Smooth muscle cell (in vitro differentiated cells): ENCODE results near the gene ENPEP. TPM values are rescaled to one million over a fixed set of nuclear protein-coding genes. Genes with fewer than 3 reads are reported as not detected.
"Not testable (repeated sequence)": the region's sequence is repeated elsewhere in the genome, so short reads cannot be mapped to it uniquely, and the experiment has no call there.

Experiments used
- DNase-seq: peaks from one replicate; lab custom pipeline; 2025; ENCODE audit not compliant: unreplicated experiment; lab: John Stamatoyannopoulos, UW
- H2AFZ ChIP-seq: fragments of 200-600 bp; sonication (generic); 2 replicates; pipeline ENCODE4 v1.6.0; 2016; ENCODE audit warnings: antibody characterized with exemption, low read depth, mild to moderate bottlenecking
- H3F3A ChIP-seq: fragments of 200-600 bp; sonication (generic); 2 replicates; pipeline ENCODE4 v1.6.0; 2017; ENCODE audit warnings: antibody characterized with exemption, low read depth
- H3K27ac ChIP-seq: fragments of 200-600 bp; sonication (generic); 2 replicates; pipeline ENCODE4 v1.5.1; 2016; ENCODE audit warnings: low read depth, mild to moderate bottlenecking
- H3K27me3 ChIP-seq: fragments of 200-600 bp; sonication (generic); 2 replicates; pipeline ENCODE4 v1.6.1; 2016; ENCODE audit warnings: low read depth, mild to moderate bottlenecking
- H3K36me3 ChIP-seq: fragments of 200-600 bp; sonication (generic); 2 replicates; pipeline ENCODE4 v1.5.1; 2016; ENCODE audit warnings: low read depth
- H3K4me1 ChIP-seq: fragments of 200-600 bp; sonication (generic); 2 replicates; pipeline ENCODE4 v1.5.1; 2016; ENCODE audit warnings: low read depth
- H3K4me2 ChIP-seq: fragments of 200-600 bp; sonication (generic); 2 replicates; pipeline ENCODE4 v1.6.0; 2016; ENCODE audit warnings: mild to moderate bottlenecking
- H3K4me3 ChIP-seq: fragments of 200-600 bp; sonication (generic); 2 replicates; pipeline ENCODE4 v1.5.1; 2016; ENCODE audit warnings: mild to moderate bottlenecking
- H3K79me2 ChIP-seq: fragments of 200-600 bp; sonication (generic); 2 replicates; pipeline ENCODE4 v1.6.0; 2016; ENCODE audit warnings: low read depth, mild to moderate bottlenecking
- H3K9ac ChIP-seq: fragments of 200-600 bp; sonication (generic); 2 replicates; pipeline ENCODE4 v1.6.0; 2016; ENCODE audit warnings: low read depth
- H3K9me3 ChIP-seq: fragments of 200-600 bp; sonication (generic); replicated peaks from 2 replicates; pipeline ENCODE4 v1.5.1; 2016; ENCODE audit warnings: low read depth
- H4K20me1 ChIP-seq: fragments of 200-600 bp; sonication (generic); 2 replicates; pipeline ENCODE4 v1.6.0; 2016; ENCODE audit warnings: low read depth
- WGBS: methylation state at CpG from one replicate; pipeline ENCODE4 v1.1.7; 2016; ENCODE audit warnings: low lambda C conversion rate; 5-methylcytosine and 5-hydroxymethylcytosine counted together
- polyA plus RNA-seq: library from polyadenylated mRNA; unstranded; fragments of >200 nt; fragmentation: Nextera tagmentation; extraction: Ambion mirVana; gene quantifications from 2 replicates; pipeline ENCODE4 v1.2.1, GENCODE V29; 2016
- total RNA-seq: library from RNA; depleted of rRNA; stranded (reverse); fragments of >200 nt; gene quantifications from 2 replicates; pipeline ENCODE4 v1.2.3, GENCODE V29; 2014
- TF ChIP-seq, protein P1 (sequence below): fragments of 200-600 bp; sonication (generic); IDR thresholded peaks from 2 replicates; pipeline ENCODE4 v1.5.1; 2017; ENCODE audit warnings: borderline replicate concordance, mild to moderate bottlenecking, antibody characterized with exemption; ENCODE audit not compliant: insufficient read depth, poor library complexity, severe bottlenecking

Gene ENPEP
- total and polyA plus RNA-seq, 2 experiments from 2014 or later, result 3.8 to 6.5 TPM

DNA sequence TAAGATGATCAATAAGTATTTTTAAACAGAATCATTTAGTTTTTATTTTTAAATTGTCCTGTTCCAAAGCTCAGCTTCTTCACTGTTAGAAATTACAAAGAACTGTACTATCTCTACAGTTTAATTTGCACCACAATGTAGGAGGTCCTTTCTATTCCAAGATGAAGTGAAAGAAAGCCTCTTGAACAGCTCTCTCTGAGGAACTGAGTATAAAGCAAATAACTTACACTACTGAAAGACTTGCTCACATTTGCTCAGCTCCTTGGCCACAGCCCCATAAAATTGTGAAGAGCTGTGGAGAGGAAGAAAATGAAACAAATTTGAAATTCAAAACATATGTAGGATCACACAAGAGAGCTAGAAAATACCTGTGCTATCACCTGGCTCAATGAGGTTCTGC is 68.6 kb downstream of the ENPEP start:
- H3K27me3 ChIP-seq, result no peaks in the 10 kb centered on the region
- no peaks in the 10 kb centered on the region for H3K4me1 ChIP-seq
- TF ChIP-seq, protein P1, sequence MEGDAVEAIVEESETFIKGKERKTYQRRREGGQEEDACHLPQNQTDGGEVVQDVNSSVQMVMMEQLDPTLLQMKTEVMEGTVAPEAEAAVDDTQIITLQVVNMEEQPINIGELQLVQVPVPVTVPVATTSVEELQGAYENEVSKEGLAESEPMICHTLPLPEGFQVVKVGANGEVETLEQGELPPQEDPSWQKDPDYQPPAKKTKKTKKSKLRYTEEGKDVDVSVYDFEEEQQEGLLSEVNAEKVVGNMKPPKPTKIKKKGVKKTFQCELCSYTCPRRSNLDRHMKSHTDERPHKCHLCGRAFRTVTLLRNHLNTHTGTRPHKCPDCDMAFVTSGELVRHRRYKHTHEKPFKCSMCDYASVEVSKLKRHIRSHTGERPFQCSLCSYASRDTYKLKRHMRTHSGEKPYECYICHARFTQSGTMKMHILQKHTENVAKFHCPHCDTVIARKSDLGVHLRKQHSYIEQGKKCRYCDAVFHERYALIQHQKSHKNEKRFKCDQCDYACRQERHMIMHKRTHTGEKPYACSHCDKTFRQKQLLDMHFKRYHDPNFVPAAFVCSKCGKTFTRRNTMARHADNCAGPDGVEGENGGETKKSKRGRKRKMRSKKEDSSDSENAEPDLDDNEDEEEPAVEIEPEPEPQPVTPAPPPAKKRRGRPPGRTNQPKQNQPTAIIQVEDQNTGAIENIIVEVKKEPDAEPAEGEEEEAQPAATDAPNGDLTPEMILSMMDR, result no peak
- no peak overlapping the region for H3K27ac ChIP-seq
- no peak overlapping the region for H3K9ac ChIP-seq
- no peak overlapping the region for H2AFZ ChIP-seq
- DNase-seq, result no peak
- H3F3A ChIP-seq, result no peaks in the 10 kb centered on the region
- no peaks in the 10 kb centered on the region for H3K9me3 ChIP-seq
- H4K20me1 ChIP-seq, result no peaks in the 10 kb centered on the region
- no peak overlapping the region for H3K4me2 ChIP-seq
- H3K79me2 ChIP-seq, result no peaks in the 10 kb centered on the region
- H3K36me3 ChIP-seq, result no peaks in the 10 kb centered on the region
- H3K4me3 ChIP-seq, result no peak overlapping the region

DNA sequence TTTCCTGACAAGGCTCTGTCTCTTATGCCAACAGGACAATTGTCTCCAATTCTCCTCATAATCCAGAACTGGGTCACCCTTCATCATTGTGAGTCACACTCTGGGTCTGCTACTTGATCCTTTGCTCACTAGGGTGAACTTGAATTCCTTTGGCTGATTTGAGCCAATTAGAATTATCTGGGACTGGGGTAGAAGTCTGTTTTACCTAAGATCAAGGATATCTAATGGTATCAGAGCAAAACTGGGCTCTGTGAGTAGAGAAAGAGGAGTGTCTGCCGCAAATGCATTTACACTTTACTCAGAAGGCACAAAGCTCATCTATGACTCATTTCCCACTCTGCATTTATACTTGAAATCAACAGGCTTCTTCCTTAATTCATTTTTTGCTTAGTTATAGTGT is 74.3 kb downstream of the ENPEP start:
- DNase-seq, result no peak
- 20% methylated on average over 1 of the region's 1 CpG for WGBS

DNA sequence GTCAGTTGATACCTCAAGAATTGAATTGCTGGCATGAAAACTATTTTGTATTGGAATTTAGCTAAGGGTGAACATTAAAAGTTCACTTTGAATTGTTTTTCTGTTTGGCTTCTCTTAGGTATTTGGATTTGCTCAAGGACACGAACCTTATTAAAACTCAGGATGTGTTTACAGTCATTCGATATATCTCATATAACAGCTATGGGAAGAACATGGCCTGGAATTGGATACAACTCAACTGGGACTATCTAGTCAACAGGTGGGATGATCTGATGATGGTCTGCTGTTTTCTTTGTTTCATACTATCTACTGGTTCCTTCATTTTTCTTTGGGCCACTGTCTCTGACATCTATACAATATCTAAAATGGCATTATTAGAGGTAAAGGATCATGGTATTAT is 77.2 kb downstream of the ENPEP start:
- Histone ChIP-seq H3K4me1 (no peaks in the 10 kb centered on the region), H3K9ac (no peak overlapping the region), H3K4me3 (no peak overlapping the region), H3K9me3 (no peaks in the 10 kb centered on the region), H4K20me1 (no peaks in the 10 kb centered on the region), H3K79me2 (no peaks in the 10 kb centered on the region), H3K4me2 (no peak overlapping the region), H3K27me3 (no peaks in the 10 kb centered on the region), H2AFZ (no peak overlapping the region), H3K27ac (no peak overlapping the region), H3K36me3 (no peaks in the 10 kb centered on the region), H3F3A (peaks cover 7% of the 10 kb centered on the region)
- TF ChIP-seq, protein P1, result no peak
- DNase-seq, result no peak
- 93% methylated on average over 2 of the region's 2 CpGs for WGBS

More for the DNA sequence above, 74.3 kb downstream of the ENPEP start:
- Histone ChIP-seq H3K27me3 (no peaks in the 10 kb centered on the region), H3K27ac (peak overlapping the region; percentile 55), H3F3A (peaks cover 7% of the 10 kb centered on the region), H3K4me3 (no peak overlapping the region), H3K9ac (no peak overlapping the region), H2AFZ (no peak overlapping the region), H4K20me1 (no peaks in the 10 kb centered on the region), H3K4me1 (no peaks in the 10 kb centered on the region), H3K4me2 (peak overlapping the region; percentile 24), H3K36me3 (no peaks in the 10 kb centered on the region), H3K79me2 (no peaks in the 10 kb centered on the region), H3K9me3 (no peaks in the 10 kb centered on the region)
- TF ChIP-seq, protein P1, result no peak

DNA sequence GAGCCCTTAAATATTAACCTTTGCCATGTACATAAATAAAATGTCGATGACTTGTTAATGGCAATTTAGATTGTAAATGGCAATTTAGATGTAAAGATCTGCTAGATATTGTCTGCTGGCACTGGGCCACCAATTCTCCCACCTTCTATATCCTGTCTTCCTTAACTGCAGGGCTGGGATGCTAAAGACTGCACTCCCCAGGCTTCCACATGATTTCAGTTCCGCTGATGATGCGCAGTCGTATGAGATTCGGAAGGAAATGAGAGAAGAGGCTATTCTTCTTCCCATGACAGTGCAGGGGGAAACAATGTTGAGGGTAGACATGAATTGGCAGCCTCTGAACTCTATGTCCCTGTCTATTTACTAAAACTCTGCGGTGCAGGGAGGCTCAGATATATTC is 91.3 kb downstream of the ENPEP start:
- Histone ChIP-seq H3K4me3 (no peak overlapping the region), H2AFZ (no peak overlapping the region), H3K4me2 (no peak overlapping the region), H4K20me1 (no peaks in the 10 kb centered on the region), H3K9ac (no peak overlapping the region), H3K27ac (no peak overlapping the region), H3K4me1 (no peaks in the 10 kb centered on the region), H3K79me2 (no peaks in the 10 kb centered on the region), H3K27me3 (no peaks in the 10 kb centered on the region), H3F3A (no peaks in the 10 kb centered on the region), H3K36me3 (no peaks in the 10 kb centered on the region), H3K9me3 (no peaks in the 10 kb centered on the region)
- 97% methylated on average over 6 of the region's 6 CpGs for WGBS
- no peak for DNase-seq
- TF ChIP-seq, protein P1, result no peak

DNA sequence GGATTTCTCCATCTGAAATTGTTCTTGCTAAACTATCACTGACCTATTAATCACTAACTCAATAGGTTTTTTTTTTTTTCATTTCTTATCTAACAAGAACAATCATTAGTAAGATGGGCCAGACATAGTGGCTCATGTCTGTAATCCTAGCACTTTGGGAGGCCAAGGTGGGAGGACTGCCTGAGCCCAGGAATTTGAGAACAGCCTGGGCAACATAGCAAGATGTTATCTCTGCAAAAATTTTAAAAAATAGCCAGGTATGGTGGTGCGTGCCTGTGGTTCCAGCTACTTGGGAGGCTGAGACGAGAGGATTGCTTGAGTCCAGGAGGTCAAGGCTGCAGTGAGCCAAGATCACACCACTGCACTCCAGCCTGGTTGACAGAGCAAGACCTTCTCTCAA is 100.7 kb downstream of the ENPEP start:
- not testable (repeated sequence) for H3K79me2 ChIP-seq, H3K36me3 ChIP-seq, H3K9ac ChIP-seq, H4K20me1 ChIP-seq, H3K4me1 ChIP-seq, H3K27ac ChIP-seq, H2AFZ ChIP-seq, H3K4me3 ChIP-seq, H3K27me3 ChIP-seq, H3K4me2 ChIP-seq, DNase-seq, H3F3A ChIP-seq, H3K9me3 ChIP-seq
- 100% methylated on average over 2 of the region's 2 CpGs for WGBS
